DMS114 treated with DMSO at 0.1 percent for 48 hours (cell line): Measurements from ENCODE around the gene PRKAR2A.
"Not testable (repeated sequence)": the region's sequence is repeated elsewhere in the genome, so short reads cannot be mapped to it uniquely, and the experiment has no call there.

Source experiments
- DNase-seq: peaks from one replicate; lab custom pipeline; 2025; ENCODE audit not compliant: unreplicated experiment; lab: John Stamatoyannopoulos, UW

Gene PRKAR2A

DNA sequence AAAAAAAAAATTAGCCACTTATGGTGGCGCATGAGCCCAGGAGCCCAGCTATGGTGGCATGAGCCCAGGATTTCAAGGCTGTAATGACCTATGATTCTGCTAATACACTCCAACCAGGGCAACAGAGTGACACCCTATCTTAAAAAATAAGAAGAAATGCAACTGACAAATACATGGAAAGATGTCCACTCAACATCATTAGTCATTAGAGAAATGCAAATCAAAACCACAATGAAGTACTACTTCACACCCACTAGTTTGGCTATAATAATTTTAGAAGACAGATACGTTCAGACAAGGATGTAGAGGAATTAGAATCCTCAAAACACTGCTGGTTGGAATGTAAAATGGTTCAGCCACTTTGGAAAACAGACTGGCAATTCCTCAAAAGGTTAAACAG, 10.5 kb downstream of the PRKAR2A start:
- no peak for DNase-seq

DNA sequence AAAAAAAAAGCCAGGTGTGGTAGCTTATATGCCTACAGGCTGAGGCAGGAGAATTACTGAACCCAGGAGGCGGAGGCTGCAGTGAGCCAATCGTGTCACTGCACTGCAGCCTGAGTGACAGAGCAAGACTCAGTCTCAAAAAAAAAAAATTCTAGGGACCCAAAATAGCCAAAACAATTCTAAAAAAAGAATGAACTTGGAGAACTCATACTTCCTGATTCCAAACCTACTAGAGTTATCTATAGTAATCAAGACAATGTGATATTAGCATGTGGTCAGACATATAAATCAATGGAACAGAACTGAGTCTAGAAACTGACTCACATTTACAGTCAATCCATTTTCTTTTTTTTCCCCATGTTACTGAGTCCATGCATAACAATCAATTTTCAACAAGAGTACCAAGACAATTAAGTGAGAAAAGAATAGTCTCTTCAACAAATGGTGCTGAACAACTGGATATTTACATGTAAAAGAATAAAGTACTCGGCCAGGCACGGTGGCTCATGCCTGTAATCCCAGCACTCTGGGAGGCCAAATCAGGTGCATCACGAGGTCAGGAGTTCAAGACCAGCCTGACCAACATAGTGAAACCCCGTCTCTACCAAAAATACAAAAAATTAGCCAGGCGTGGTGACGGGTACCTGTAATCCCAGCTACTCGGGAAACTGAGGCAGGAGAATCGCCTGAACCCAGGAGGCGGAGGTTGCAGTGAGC, 11.9 kb downstream of the PRKAR2A start:
- no peak for DNase-seq

DNA sequence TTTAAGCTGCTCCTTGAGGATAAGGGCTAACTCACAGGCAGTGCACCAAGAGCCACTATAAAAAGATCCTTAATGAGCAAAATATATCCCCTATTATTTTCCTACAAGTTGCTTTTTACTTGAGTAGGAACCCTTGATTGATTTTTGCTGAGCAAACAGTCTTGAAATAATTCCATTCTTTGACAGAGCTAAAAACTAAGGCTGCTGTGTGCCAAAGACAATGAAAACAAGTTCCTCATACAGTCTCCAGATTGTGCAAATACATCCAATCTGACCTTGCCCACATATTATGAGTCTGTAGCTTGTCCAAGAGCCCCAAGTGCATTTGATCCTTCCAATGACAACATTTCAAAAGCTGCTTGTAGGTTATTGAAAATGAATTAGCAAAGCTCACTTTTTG, 15.0 kb downstream of the PRKAR2A start:
- DNase-seq, result no peak

DNA sequence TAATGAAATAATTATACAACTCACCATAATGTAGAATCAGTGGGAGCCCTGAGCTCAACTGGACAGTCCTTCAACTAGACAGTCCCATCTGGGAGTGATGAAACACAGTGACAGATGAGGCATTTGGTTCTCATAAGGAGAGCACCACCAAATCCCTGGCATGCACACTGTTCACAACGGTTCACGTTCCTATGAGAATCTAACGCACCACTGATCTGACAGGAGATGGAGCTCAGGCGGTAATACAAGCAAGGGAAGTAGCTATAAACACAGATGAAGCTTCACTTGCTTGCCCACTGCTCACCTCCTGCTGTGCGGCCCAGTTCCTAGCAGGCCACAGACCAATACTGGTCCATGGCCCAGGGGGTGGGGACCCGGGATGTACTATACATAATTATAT, 17.0 kb downstream of the PRKAR2A start:
- no peak for DNase-seq

DNA sequence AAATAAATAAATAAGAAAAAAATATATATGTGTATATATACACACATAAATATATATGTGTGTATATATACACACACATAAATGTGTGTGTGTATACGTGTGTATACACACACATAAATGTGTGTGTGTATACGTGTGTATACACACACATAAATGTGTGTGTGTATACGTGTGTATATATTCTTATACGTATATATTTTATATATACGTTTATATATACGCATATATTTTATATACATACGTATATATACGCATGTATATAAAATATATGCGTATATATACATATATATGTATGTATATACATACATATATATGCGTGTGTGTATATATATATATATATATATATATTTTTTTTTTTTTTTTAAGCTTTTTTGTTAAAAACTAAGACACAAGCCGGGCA, 18.1 kb downstream of the PRKAR2A start:
- not testable (repeated sequence) for DNase-seq

DNA sequence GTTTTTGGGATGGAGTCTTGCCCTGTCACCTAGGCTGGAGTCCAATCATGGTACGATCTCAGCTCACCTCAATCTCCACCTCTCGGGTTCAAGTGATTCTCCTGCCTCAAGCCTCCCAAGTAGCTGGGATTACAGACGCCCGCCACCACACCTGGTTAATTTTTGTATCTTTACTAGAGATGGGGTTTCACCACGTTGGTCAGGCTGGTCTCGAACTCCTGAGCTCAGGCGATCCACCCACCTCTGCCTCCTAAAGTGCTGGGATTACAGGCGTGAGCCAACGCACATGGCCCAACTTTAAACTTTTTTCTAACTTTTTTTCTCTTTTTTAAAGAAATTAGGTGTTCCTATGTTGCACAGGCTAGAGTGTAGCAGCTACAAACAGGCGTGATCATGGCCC, 19.8 kb downstream of the PRKAR2A start:
- not testable (repeated sequence) for DNase-seq

DNA sequence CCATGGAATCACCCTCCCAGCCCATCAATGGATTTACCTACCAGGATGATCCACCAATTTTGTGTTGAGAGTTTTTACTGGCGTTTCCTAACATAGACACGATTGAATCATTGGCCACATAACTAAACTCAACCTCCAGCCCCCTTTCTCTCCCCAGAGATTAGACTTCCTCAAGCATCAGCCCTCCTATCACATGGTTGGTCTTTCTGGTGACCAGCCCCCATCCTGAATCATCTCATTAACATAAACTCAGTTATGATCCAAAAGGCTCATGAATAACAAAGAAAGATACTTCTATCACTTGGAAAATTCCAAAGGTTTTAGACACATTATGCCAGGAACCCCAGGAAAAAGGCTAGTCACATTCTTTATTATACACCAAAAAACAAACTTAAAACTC, 21.2 kb downstream of the PRKAR2A start:
- no peak for DNase-seq

DNA sequence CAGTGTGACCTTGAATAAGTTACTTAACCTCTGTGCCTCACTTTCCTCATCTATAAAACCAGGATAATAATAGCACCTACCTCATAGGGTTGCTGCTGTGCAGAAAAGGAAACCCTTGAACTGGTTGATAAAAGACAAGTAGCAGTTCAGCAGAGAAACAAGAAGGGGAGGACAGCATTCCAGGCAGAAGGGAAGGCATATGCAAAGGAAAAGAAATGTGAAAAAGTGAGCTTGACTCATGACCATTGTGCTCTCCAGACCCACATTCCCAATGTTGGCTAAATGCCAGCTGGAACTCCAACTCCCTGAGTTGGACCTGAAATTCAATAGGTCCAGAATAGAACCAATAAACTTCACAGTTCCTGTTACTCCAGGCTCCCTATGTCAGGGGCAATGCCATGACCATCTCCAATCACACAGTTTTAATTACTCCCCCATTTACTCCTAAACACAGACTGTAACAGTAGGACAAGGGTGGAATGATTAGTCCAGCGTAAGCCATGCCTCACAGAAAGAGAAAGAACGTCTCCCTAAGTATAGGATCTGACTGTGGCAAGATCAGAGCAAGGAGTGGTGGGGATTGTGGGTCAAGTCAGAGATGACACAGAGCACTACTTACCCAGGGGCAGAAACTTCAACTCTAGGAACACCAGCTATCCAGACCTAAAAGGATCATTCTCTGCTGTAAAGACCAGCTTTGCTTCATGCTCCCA, 26.9 kb downstream of the PRKAR2A start:
- DNase-seq, result no peak

DNA sequence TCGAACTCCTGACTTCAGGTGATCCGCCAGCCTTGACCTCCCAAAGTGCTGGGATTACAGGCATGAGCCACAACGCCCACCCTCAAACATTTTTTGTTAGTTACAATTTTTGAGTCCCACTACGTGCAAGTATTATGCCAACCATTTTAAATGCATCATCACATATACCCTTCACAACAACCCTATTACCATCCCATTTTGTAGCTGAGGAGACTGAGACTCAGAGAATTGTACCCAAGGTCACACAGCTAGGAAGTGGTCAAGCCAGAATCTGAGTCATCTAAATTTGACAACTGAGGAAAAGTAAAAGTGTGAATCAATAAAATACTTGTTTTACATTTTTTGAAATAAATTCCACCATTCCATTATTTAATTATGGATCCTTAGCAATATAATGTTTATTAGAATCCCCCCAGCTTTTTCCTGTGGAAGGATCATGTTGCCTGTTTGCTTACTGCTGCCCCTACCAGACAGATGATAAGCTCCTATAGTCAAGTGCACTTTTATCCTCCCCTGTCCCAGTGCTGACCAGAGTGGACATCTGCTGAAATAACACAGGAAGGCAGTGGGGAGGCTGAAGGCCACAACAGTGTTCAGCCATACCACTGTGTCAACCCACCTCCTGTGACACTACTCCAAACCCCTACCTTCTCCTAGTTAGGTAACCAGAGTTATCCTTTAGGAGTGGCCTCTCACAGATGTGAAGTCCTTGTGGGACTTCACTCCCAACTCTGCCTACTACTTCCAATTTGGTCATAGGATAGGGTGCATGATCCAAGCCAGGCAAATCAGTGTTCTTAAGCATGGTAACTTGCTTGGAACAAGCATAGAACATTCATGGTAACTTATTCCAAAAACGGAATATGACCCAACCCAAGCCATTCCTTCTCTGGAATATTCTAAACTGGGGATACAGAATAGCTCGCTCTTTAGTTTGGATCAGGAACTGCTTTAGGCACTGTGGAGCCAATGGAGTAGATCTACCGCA, 28.1 kb downstream of the PRKAR2A start:
- DNase-seq, result no peak

DNA sequence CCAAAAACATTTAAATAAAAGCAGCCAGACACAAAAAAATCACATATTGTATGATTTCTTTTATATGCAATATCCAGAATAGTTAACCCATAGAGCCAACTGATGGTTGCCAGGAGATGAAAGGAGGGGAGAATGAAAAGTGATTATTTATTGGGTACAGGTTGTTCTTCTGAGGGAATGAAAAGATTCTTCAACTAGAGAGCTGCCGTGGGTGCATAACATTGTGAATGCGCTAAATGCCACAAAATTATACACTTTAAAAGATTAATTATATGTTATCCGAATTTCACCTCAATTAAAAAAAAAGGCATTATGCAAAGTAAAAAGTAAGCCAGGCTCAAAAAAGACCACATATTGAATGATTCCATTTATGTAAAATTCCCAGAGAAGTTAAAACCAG, 36.1 kb downstream of the PRKAR2A start:
- DNase-seq, result no peak

DNA sequence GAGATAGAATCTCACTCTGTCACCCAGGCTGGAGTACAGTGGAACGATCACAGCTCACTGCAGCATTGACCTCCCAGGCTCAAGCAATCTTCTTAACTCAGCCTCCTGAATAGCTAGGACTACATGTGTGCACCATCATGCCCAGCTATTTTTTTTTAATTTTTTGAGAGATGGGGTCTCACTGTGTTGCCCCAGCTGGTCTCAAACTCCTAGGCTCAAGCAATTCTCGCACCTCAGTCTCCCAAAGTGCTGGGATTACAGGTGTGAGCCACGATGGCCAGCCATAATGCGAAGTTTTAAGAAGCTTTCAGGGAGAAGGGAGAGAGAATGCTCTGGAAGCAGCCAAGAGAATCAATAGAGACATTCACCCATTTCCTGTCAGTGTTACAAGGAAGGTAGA, 42.7 kb downstream of the PRKAR2A start:
- no peak for DNase-seq

DNA sequence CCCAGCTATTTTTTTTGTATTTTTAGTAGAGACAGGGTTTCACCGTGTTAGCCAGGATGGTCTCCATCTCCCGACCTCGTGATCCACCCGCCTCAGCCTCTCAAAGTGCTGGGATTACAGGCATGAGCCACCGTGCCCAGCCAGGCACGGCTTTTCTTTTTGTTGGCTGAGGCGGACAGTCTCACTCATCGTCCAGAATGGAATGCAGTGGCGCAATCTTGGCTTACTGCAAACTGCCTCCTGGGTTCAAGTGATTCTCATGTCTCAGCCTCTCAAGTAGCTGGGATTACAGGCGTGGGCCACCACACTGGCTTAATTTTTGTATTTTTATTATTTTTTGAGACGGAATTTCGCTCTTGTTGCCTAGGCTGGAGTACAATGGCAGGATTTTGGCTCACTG, 46.8 kb downstream of the PRKAR2A start:
- not testable (repeated sequence) for DNase-seq

DNA sequence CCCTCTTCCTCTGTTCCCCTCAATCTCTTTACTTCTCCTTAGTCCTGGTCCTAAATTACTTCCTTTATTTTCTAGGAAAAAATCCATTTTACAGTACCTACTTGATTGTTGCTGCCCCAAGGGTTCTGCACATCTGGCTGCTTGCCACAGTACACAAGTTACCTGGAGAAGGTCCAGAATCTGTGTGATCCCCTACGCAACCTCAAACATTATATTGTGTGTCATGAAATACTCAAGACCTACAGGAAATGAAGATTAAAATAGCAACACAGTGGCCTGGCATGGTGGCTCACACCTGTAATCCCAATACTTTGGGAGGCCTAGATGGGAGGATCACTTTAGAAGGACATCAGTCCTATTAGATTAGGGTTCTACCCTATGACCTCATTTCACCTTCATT, 48.7 kb downstream of the PRKAR2A start:
- no peak for DNase-seq

DNA sequence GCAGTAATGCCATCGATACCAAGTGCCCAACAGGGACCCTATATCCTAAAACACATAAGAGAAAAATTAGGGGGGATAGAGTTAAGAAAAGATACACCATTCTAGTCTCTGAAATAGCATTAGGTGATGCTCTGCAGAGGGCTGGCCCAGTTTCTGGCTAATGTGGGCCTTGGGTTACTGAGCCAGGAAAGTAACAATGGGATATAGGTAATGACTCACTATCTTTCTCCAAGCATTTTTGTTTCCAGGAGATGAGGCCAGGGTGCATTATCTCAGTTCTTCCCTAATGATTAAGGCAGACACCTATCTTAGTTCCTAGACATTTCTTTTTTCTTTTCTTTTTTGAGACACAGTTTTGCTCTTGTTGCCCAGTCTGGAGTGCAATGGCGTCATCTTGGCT, 50.0 kb downstream of the PRKAR2A start:
- no peak for DNase-seq

DNA sequence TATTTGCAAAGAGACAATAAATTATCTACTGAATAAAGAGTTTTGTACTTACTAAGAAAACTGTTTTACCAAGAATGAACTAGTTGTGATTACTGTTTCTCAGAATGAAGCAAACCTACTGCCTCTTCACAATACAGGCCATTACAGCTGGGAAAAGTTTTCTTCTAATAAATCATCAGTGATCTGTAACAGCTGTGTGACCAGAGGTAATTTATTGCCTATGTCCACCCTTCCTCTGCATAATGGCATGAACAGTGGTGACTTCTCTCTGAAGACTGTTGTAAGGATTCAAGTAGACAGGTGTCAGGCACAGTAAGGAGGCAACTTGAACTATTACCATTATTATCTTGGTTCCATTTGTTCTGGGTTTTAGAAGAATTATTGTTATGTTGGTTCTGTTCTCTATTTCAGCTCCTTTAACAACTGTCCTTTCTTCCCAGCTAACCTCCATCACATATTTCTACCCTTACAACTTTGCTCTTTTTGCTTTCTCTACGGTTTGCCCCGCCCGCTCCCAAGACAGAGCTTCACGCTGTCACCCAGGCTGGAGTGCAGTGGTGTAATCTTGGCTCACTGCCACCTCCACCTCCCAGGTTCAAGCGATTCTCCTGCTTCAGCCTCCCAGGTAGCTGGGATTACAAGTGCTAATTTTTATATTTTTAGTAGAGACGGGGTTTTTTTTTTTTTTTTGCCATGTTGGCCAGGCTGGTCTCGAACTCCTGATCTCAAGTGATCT, 51.5 kb downstream of the PRKAR2A start:
- no peak for DNase-seq

DNA sequence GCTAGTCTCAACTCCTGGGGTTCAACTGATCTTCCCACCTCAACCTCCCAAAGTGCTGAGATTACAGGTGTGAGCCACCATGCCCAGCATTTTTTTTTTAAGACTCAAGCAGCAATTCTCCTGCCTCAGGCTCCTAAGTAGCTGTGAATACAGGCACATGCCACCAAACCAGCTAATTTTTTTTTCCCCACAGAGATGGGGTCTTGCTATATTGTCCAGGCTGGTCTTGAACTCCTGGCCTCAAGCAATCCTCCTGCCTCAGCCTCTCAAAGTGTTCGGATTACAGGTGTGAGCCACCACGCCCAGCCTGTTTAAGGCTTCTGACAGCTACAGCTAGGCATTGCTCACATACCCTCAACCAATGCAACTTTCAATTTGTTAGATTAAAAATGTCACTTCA, 54.2 kb downstream of the PRKAR2A start:
- not testable (repeated sequence) for DNase-seq

DNA sequence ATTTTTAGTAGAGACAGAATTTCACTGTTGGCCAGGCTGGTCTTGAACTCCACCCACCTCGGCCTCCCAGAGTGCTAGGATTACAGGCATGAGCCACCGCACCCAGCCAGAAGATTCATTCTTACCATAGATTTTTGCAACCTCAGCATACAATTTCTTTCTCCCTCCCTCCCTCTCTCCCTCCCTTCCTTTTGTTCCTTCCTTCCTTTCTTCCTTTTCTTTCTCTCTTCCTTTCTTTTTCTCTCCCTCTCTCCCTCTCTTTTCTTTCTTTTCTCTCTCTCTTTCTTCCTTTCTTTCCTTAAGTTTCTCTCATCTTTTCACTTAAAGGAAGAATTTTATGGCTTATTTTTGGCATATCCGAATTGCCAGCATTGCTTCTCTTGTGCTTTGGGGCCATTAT, 58.0 kb downstream of the PRKAR2A start:
- no peak for DNase-seq

DNA sequence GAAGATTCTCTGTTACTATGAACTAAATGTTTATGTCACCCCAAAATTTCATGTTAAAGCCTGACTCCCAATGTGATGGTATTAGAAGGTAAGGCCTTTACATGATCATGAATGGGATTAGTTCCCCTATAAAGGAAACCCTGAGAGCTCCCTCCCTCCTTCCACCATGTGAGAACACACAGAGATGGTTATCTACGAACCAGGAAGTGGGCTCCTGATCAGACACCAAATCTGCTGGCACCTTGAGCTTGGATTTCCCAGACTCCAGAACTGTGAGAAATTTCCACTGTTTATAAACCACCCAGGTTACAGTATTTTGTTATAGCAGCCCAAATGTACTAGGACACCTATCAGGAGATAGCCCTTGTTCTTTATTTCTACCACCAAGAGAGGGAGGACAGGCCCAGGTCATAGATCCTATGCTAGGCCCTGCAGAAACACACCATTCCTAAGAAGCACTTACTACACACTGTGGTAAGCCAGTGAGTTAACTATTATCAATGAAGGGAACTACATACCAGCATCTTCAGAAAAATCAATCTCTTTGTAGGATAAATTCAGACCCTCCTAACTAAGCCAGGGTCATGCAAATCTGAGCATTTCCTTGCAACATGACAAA, 59.0 kb downstream of the PRKAR2A start:
- no peak for DNase-seq

DNA sequence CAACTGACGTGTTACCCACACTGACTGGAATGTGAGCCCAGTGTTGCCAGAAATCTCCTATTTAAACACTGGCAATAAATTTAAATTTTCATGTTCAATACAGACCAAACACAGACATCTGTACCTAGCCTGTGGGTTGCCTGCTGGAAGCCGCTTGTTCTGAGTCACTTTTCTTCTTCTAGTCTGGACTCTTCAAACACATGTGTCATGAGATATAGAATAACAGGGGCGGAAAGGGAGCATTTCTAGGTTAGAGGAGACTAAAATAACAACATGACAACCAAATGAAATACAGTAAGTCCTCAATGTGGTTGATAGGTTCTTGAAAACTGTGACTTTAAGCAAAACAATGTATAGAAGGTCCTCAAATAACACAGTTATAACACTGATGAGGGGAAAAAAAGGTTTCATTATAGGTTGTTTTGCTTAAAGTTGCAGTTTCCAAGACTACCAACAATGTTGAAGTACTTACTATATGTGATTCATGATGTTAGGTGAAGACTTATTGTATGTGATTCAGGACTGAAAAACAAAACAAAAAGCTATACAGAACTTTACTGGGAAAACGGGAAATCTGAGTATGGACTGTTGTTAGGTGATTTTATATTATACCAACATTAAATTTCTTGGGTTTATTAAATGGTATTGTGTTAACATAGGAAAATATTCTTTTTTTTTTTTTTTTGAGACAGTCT, 63.1 kb downstream of the PRKAR2A start:
- DNase-seq, result no peak

DNA sequence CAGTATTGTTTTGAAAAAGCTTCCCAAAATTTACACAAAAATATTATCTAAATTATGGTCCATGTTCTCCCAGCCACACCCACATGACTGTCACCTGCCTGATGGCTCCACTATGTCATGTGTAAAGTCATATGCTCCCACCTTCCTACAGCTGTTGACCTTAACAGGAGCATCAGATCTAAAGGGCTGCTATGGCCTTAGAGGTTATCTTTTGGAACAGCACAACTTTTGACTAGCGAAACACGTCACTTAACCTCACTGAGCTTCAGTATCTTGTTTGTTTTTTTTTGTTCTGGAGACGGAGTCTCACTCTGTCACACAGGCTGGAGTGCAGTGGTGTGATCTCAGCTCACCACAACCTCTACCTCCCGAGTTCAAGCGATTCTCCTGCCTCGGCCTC, 64.4 kb downstream of the PRKAR2A start:
- no peak for DNase-seq
